Measurements from ENCODE around the gene KIAA0319L.

DNA sequence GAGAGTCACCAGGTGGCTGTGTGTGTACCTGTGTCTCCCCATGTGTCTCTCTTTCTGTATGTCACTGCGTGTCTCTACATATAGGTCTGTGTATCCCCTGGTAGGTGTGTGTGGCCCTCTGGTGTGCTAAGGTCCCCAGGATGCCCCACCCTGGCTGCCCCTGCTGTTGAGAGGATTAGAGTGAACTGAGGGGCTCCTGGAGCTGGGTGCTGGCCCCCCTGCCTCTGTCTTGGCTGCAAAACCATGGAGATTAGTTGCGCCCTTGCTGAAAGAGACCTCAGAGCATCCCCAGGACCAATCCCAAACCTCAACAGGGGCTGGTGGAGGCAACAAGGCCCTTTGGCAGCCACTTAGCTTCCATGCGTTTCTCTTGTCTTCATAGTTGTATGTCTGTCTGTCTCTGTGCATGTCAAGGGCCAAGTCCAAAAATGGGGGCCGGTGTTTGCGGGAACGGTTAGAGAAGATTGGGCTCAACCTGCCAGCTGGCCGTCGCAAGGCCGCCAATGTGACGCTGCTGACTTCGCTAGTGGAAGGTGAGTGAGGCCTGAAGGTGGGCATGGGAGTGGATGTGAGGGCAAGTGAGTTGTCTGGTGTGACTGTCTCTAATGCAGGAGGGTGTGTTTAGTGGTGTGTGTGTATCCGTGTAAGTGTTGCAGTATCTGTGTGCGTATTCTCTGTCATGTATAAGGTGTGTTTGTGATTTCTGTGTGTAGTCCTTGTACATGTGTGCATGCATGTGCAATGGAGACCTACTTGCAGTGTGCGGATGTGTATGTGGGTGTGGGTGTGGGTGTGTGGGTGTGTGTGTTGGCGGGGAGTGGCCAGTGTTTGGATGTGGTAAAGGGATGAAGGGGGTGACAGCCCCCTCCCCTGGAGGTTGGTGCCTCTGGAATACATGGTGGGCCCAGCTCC is 32.6 kb upstream of the KIAA0319L start:
- no peak for TF ChIP-seq EP300 (IDR thresholded peaks at IDR 0.05)
- no peak for TF ChIP-seq MYC (IDR thresholded peaks at IDR 0.05; ENCODE audit: borderline replicate concordance, low read length)
- TF ChIP-seq, protein P1, sequence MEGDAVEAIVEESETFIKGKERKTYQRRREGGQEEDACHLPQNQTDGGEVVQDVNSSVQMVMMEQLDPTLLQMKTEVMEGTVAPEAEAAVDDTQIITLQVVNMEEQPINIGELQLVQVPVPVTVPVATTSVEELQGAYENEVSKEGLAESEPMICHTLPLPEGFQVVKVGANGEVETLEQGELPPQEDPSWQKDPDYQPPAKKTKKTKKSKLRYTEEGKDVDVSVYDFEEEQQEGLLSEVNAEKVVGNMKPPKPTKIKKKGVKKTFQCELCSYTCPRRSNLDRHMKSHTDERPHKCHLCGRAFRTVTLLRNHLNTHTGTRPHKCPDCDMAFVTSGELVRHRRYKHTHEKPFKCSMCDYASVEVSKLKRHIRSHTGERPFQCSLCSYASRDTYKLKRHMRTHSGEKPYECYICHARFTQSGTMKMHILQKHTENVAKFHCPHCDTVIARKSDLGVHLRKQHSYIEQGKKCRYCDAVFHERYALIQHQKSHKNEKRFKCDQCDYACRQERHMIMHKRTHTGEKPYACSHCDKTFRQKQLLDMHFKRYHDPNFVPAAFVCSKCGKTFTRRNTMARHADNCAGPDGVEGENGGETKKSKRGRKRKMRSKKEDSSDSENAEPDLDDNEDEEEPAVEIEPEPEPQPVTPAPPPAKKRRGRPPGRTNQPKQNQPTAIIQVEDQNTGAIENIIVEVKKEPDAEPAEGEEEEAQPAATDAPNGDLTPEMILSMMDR (IDR thresholded peaks at IDR 0.05): no peak
- TF ChIP-seq ZFP36 (IDR thresholded peaks at IDR 0.05; ENCODE audit: borderline replicate concordance, partially characterized antibody): no peak
- TF ChIP-seq, protein P2, sequence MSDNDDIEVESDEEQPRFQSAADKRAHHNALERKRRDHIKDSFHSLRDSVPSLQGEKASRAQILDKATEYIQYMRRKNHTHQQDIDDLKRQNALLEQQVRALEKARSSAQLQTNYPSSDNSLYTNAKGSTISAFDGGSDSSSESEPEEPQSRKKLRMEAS (IDR thresholded peaks at IDR 0.05): no peak
